ENCODE data around the gene SH3BGRL.

- no peak for TF ChIP-seq CTCF (IDR thresholded peaks at IDR 0.05)
- TF ChIP-seq POLR2A (IDR thresholded peaks at IDR 0.05): no peak
Measured at GRCh38 chrX:81229229-81229628, 27.3 kb downstream of the SH3BGRL start.

Data from uterus (tissue), 2 donors.